ENCODE results near the gene LAMA5.
A peak's percentile ranks its signal among the peaks of the same experiment; 100 is the strongest.

The LAMA5 gene

DNA sequence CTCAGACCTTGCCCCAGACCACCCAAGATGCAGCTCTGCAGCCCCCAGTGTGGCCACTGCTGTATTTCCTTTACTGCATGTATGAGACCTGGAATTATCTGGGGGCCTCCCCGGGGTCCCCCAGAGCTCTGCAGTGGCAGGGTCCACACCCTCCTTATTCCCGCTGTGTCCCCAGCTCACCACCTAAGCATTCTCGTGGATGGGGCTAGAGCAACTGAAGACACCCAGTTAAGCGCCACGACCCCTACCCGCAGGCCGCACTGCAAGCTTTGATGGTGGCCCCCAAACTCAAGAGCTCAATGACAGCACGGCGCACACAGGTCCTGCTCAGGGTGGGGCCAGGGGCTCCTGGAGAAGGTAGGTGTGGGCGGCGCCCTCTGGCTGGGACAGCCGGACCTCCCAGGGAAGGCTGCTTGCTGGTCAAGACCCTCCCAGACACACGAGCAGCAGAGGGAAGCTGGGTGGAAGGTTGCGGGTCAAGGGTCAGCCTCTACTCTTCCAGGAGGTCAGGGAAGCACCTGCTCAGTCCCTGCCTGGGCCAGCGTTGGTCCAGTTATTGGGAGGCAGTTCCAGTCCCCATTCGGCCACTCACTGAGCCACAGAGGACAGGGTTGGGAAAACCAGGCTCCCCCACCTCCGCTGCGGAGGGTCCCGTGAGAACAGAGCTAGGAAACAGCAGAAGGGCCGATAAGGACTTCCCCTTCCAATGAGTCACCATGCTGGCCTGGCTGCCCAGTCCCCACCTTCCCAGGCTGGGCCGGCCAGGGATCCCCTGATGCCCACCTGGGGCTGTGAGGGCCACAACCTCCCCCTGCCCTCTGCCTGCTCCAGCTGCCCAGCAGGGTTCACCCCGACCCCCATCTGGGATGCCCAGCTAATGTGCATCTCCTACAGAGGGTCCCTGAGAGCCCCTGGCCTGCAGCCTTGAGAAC is 2.9 kb downstream of the LAMA5 start:
- Histone ChIP-seq H3K36me3 (ENCODE audit: insufficient read depth, low read length) (no peaks in the 10 kb centered on the region), H3K27ac (ENCODE audit: low read depth, low read length) (peak overlapping the region; percentile 96), H3K4me3 (ENCODE audit: low read depth in 1 of 2, low read length in 2 of 2) (peak overlapping the region in 1 of 2 donors; percentile 92), H3K9ac (ENCODE audit: low read length) (peak overlapping the region; percentile 87), H3K9me3 (ENCODE audit: low read length) (no peaks in the 10 kb centered on the region), H3K4me1 (ENCODE audit: insufficient read depth, low read length) (peaks cover 60% of the 10 kb centered on the region), H3K27me3 (ENCODE audit: control insufficient read depth in 1 of 2, insufficient read depth in 2 of 2, low read length in 2 of 2) (no peaks in the 10 kb centered on the region)

DNA sequence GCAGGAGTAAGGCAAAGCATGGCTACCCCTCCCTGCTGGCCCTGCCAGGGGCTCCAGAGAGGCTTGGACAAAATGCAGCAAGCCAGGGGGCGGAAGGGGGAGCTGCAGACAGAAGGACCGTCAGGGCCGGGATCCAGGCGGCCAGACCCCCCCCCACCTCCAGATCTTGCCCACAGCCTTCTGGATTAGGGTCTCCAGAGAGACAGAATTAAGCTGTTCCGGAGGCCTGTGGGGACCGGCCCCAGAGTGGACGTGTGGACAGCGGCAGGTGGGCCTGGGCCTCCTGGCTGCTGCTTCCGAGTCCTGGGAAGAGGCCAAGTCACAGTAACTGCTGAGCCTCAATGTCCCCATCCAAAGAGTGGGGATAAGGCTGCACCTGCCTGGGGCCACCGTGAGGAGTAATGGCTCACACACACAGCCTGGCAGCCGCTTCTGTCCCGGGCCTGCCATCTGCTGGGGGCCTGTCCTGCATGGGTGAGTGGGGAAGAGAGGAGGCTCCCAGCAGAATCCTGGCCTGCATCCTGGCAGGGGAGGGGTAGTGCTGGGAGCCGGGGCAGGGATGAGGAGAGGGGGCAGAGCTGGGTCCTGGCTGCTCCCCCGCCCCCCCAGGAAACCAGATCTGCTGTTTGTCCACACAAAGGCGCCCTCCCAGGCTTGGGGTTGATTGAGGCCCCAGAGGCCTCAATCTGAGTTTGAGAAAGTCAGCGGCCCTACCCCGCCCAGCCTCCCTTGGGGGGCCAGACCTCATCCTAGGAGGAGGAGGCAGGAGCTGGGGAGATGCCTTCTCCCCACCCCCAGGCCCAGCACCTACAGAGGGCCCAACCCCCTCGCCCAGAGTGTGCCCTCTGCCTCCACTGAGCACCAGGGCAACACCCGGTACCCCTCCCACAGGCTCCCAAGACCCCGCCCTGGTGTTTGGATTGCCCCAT is 3.9 kb downstream of the LAMA5 start:
- Histone ChIP-seq H3K27me3 (ENCODE audit: control insufficient read depth in 1 of 2, insufficient read depth in 2 of 2, low read length in 2 of 2) (no peaks in the 10 kb centered on the region), H3K9me3 (ENCODE audit: low read length) (no peaks in the 10 kb centered on the region), H3K36me3 (ENCODE audit: insufficient read depth, low read length) (no peaks in the 10 kb centered on the region), H3K27ac (ENCODE audit: low read depth, low read length) (peak overlapping the region; percentile 96), H3K4me3 (ENCODE audit: low read depth in 1 of 2, low read length in 2 of 2) (peak overlapping the region in 1 of 2 donors; percentile 92), H3K4me1 (ENCODE audit: insufficient read depth, low read length) (peaks cover 63% of the 10 kb centered on the region), H3K9ac (ENCODE audit: low read length) (peak overlapping the region; percentile 87)

- Histone ChIP-seq H3K4me3 (ENCODE audit: low read depth in 1 of 2, low read length in 2 of 2) (no peak overlapping the region), H3K27ac (ENCODE audit: low read depth, low read length) (peak overlapping the region; percentile 96), H3K27me3 (ENCODE audit: control insufficient read depth in 1 of 2, insufficient read depth in 2 of 2, low read length in 2 of 2) (no peaks in the 10 kb centered on the region), H3K9ac (ENCODE audit: low read length) (no peak overlapping the region), H3K36me3 (ENCODE audit: insufficient read depth, low read length) (no peaks in the 10 kb centered on the region), H3K4me1 (ENCODE audit: insufficient read depth, low read length) (peaks cover 63% of the 10 kb centered on the region), H3K9me3 (ENCODE audit: low read length) (no peaks in the 10 kb centered on the region)
These were observed 4.5 kb downstream of the LAMA5 start for GRCh38 chr20:62362590-62362940.

GRCh38 chr20:62361799-62362589 is 5.1 kb downstream of the LAMA5 start:
- Histone ChIP-seq H3K4me3 (ENCODE audit: low read depth in 1 of 2, low read length in 2 of 2) (no peak overlapping the region), H3K9ac (ENCODE audit: low read length) (no peak overlapping the region), H3K27me3 (ENCODE audit: control insufficient read depth in 1 of 2, insufficient read depth in 2 of 2, low read length in 2 of 2) (no peaks in the 10 kb centered on the region), H3K36me3 (ENCODE audit: insufficient read depth, low read length) (no peaks in the 10 kb centered on the region), H3K9me3 (ENCODE audit: low read length) (no peaks in the 10 kb centered on the region), H3K27ac (ENCODE audit: low read depth, low read length) (peak overlapping the region; percentile 96), H3K4me1 (ENCODE audit: insufficient read depth, low read length) (peaks cover 67% of the 10 kb centered on the region)

DNA sequence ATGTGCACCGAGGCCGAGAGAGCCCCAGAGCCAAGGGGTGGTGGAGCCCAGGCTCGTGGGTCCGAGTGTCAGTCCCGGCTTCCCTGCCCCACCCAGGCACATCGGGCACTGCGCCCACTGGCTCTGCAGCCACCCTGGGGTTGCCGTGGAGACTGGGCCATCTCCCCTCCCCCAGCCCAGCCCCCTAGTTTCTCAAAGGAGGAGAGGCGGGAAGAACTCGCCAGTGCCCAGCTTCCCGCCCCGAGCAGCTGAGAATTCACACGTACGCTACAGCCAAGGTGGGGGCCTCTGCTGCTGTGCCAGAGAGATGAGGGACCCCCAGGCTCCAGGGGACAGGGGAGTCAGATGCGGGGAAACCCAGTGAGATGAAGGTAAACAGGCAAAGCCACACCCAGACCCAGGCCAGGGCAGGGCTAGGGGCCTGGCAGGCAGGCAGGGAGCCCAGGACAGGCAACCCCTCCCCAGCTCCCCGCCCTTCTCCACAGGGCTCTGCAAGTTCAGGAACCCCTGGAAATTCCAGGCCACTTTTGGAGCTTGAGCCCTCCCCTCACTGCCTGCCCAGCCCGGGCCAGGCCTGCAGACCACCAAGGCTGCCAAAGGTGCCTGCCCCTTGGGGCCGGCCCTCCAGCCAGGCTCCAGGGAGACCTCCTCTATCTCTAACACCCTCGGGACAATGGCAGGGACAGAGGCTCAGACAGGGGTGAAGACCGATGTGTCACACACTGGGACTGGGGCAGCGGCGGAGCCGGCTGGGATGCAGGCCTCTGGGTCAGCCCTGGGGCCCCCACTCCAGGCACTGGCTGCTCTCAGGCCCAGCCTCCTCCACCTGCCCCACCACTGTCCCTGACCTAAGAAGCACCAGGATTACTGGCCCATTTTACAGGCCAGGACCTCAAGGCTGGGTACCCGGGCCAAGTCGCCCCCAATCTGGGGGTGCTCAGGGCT is 6.0 kb downstream of the LAMA5 start:
- Histone ChIP-seq H3K9me3 (ENCODE audit: low read length) (no peaks in the 10 kb centered on the region), H3K27me3 (ENCODE audit: control insufficient read depth in 1 of 2, insufficient read depth in 2 of 2, low read length in 2 of 2) (no peaks in the 10 kb centered on the region), H3K4me1 (ENCODE audit: insufficient read depth, low read length) (peaks cover 76% of the 10 kb centered on the region), H3K4me3 (ENCODE audit: low read depth in 1 of 2, low read length in 2 of 2) (no peak overlapping the region), H3K27ac (ENCODE audit: low read depth, low read length) (peak overlapping the region; percentile 96), H3K36me3 (ENCODE audit: insufficient read depth, low read length) (no peaks in the 10 kb centered on the region), H3K9ac (ENCODE audit: low read length) (no peak overlapping the region)

DNA sequence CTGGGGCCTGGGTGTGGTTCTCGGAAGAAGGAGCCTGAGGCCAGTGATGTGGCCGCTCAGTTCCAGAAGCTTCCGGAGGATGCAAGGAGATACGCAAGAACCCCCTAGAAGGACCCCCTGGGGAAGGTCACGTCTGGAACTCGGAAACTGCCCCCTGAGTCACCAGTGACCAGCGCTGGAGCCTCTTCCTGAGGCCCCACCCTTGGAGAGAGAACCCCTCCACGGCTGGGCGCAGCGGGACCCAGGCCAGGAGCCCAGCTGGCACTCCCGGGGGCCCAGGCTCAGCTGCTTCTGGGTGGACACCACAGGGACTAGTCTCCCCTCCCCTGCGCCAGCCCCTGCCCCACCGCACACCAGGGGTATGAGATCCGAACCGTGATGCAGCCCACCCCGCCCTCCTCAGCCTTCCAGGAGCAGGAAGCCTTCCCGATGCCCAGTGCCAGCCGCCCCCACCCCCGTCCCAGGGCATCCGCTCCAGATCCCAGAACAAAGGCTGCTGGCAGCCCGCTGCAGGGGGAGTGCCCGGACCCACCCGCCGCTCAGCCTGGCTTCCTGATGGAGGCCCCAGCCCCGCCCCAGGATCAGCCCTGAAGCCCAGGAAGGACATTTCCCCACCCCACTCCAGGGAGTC is 7.5 kb downstream of the LAMA5 start:
- H3K9ac ChIP-seq (ENCODE audit: low read length): no peak overlapping the region
- H3K4me1 ChIP-seq (ENCODE audit: insufficient read depth, low read length): peaks cover 89% of the 10 kb centered on the region
- peak overlapping the region; percentile 82 for H3K27ac ChIP-seq (ENCODE audit: low read depth, low read length)
- H3K9me3 ChIP-seq (ENCODE audit: low read length): no peaks in the 10 kb centered on the region
- H3K27me3 ChIP-seq (ENCODE audit: control insufficient read depth in 1 of 2, insufficient read depth in 2 of 2, low read length in 2 of 2): no peaks in the 10 kb centered on the region
- H3K4me3 ChIP-seq (ENCODE audit: low read depth in 1 of 2, low read length in 2 of 2): no peak overlapping the region
- no peaks in the 10 kb centered on the region for H3K36me3 ChIP-seq (ENCODE audit: insufficient read depth, low read length)

- no peak overlapping the region for H3K4me3 ChIP-seq (ENCODE audit: low read depth in 1 of 2, low read length in 2 of 2)
- H3K27me3 ChIP-seq (ENCODE audit: control insufficient read depth in 1 of 2, insufficient read depth in 2 of 2, low read length in 2 of 2): no peaks in the 10 kb centered on the region
- H3K36me3 ChIP-seq (ENCODE audit: insufficient read depth, low read length): no peaks in the 10 kb centered on the region
- H3K4me1 ChIP-seq (ENCODE audit: insufficient read depth, low read length): peaks cover 87% of the 10 kb centered on the region
- H3K9me3 ChIP-seq (ENCODE audit: low read length): no peaks in the 10 kb centered on the region
- peak overlapping the region; percentile 82 for H3K27ac ChIP-seq (ENCODE audit: low read depth, low read length)
- no peak overlapping the region for H3K9ac ChIP-seq (ENCODE audit: low read length)
These were observed 8.0 kb downstream of the LAMA5 start for GRCh38 chr20:62359043-62359490.

DNA sequence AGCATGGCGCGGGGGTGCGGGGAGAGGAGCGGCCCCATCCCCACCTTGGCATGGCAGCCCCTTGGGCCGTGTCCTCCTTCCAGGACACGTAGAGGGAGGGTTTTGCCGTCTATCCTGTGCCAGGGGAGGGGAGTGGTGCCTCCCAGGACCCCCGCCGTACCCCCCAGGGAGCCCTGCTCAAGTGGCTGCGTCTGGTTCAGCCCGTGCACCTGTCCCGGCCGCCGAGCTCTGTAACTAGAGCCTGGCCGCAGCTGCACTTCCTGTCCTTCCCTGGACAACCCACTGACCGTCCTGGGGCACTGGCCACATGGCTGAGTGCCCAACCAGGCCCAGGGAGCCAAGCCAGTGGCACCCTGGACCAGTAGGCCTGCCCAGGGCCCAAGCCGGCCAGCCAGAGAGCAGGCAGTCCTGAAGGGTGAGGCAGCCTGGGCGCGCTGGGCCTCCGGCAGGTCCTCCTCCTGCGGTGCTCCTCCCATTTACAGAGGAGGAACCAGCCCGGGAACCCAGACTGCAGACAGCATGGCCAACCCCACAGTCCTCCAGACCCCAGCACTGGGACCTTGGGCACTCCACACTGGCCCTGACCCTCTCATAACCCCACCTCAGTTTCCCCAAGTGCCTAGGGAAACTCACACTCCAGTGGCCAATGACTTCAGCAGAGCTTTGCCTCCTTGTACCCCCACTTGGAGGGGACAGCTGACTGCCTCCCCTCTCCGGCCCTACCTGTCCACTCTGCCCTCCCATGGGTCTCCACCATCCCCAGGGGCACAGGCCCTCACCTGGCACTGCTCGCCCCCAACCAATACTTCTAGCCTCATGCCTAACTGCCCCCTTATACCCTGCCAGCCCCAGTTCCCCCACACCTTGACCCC is 8.7 kb downstream of the LAMA5 start:
- no peaks in the 10 kb centered on the region for H3K36me3 ChIP-seq (ENCODE audit: insufficient read depth, low read length)
- no peaks in the 10 kb centered on the region for H3K27me3 ChIP-seq (ENCODE audit: control insufficient read depth in 1 of 2, insufficient read depth in 2 of 2, low read length in 2 of 2)
- peak overlapping the region; percentile 33 for H3K9ac ChIP-seq (ENCODE audit: low read length)
- no peak overlapping the region for H3K4me3 ChIP-seq (ENCODE audit: low read depth in 1 of 2, low read length in 2 of 2)
- H3K4me1 ChIP-seq (ENCODE audit: insufficient read depth, low read length): peaks cover 84% of the 10 kb centered on the region
- peak overlapping the region; percentile 82 for H3K27ac ChIP-seq (ENCODE audit: low read depth, low read length)
- no peaks in the 10 kb centered on the region for H3K9me3 ChIP-seq (ENCODE audit: low read length)

GRCh38 chr20:62357681-62358080 is 9.4 kb downstream of the LAMA5 start:
- Histone ChIP-seq H3K9ac (ENCODE audit: low read length) (peak overlapping the region; percentile 33), H3K4me1 (ENCODE audit: insufficient read depth, low read length) (peaks cover 84% of the 10 kb centered on the region), H3K27me3 (ENCODE audit: control insufficient read depth in 1 of 2, insufficient read depth in 2 of 2, low read length in 2 of 2) (no peaks in the 10 kb centered on the region), H3K27ac (ENCODE audit: low read depth, low read length) (peak overlapping the region; percentile 82), H3K9me3 (ENCODE audit: low read length) (no peaks in the 10 kb centered on the region), H3K36me3 (ENCODE audit: insufficient read depth, low read length) (no peaks in the 10 kb centered on the region), H3K4me3 (ENCODE audit: low read depth in 1 of 2, low read length in 2 of 2) (no peak overlapping the region)
